Mucosa of rectum (tissue), 2 donors: Measurements from ENCODE around the gene HDAC10.

Experiments
- H3K27ac ChIP-seq, 2 donors: one replicate each; pipeline ENCODE4 v1.7.0; 2013; ENCODE audit warnings: inconsistent platforms in 2 of 2, low read depth in 2 of 2, low read length in 2 of 2
- H3K27me3 ChIP-seq, 2 donors: one replicate each; pipeline ENCODE4 v1.7.0; 2013; ENCODE audit warnings: low read length in 2 of 2; ENCODE audit not compliant: control insufficient read depth in 2 of 2, insufficient read depth in 2 of 2
- H3K36me3 ChIP-seq, 2 donors: one replicate each; pipeline ENCODE4 v1.7.0; 2013; ENCODE audit warnings: low read length in 2 of 2; ENCODE audit not compliant: control insufficient read depth in 2 of 2, insufficient read depth in 2 of 2
- H3K4me1 ChIP-seq, 2 donors: one replicate each; pipeline ENCODE4 v1.7.0; 2013; ENCODE audit warnings: low read length in 2 of 2, mild to moderate bottlenecking in 1 of 2; ENCODE audit not compliant: control insufficient read depth in 2 of 2, insufficient read depth in 2 of 2
- H3K4me3 ChIP-seq, 2 donors: one replicate each; pipeline ENCODE4 v1.7.0; 2013; ENCODE audit warnings: low read length in 2 of 2
- H3K9ac ChIP-seq, 2 donors: one replicate each; pipeline ENCODE4 v1.7.0; 2013; ENCODE audit warnings: low read length in 2 of 2, low read depth in 1 of 2, mild to moderate bottlenecking in 1 of 2
- H3K9me3 ChIP-seq, 2 donors: one replicate each; pipeline ENCODE4 v1.7.0; 2013; ENCODE audit warnings: low read length in 2 of 2; ENCODE audit not compliant: control insufficient read depth in 2 of 2
- donor health status: healthy.
- donor health status: Normal muscosa, but diverticular disease.

HDAC10 gene

GRCh38 chr22:50293441-50294318 is 42.6 kb upstream of the HDAC10 start:
- Histone ChIP-seq H3K4me3 (peak overlapping the region; percentile 31 to 56), H3K36me3 (peaks cover 17 to 29% of the 10 kb centered on the region in 2 donors), H3K9me3 (no peaks in the 10 kb centered on the region), H3K27ac (peak overlapping the region; percentile 94 to 95), H3K27me3 (no peaks in the 10 kb centered on the region), H3K9ac (peak overlapping the region; percentile 63 to 71), H3K4me1 (peaks cover 31 to 52% of the 10 kb centered on the region in 2 donors)

- Histone ChIP-seq H3K27ac (peak overlapping the region; percentile 94 to 95), H3K4me1 (peaks cover 31 to 44% of the 10 kb centered on the region in 2 donors), H3K9ac (peak overlapping the region in 1 of 2 donors; percentile 71), H3K27me3 (no peaks in the 10 kb centered on the region), H3K9me3 (no peaks in the 10 kb centered on the region), H3K4me3 (peak overlapping the region; percentile 40 to 48), H3K36me3 (peaks cover 25 to 34% of the 10 kb centered on the region in 2 donors)
Observed at GRCh38 chr22:50292643-50293440, 41.8 kb upstream of the HDAC10 start.

DNA sequence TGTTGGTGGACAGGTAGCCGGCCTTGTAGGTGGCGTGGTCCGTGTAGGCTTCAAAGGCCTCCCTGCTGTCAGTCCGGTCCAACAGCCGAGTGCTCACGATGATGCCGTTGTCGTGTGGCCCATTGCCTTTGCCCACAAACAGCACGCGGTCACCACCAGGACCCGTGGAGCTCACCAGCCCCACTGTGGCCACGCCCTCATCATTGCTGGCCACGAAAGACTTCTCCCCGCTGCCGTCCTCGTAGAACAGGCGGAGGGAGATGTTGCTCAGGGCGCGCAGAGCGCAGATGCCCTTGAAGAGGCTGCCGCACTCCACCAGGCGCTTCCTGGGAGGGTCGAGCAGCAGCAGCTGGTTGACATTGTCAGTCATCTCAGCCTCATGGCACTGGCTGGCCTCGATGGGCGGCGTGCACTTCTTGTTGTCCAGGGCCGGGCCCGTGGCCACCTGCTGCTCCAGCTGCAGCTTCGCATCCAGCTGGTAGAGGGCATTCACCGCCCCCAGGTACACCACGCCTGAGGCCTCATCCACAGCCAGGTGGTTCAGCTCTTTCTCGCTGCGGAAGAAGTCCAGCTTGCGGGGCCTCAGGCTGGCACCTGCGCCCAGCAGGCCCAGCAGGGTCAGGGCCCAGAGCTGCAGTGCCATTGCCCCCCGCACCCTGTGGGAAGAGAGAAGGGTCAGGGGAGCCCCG is 39.0 kb upstream of the HDAC10 start:
- Histone ChIP-seq H3K27ac (no peak overlapping the region), H3K4me1 (peaks cover 21 to 29% of the 10 kb centered on the region in 2 donors), H3K36me3 (peaks cover 44 to 47% of the 10 kb centered on the region in 2 donors), H3K27me3 (no peaks in the 10 kb centered on the region), H3K4me3 (no peak overlapping the region), H3K9me3 (no peaks in the 10 kb centered on the region), H3K9ac (no peak overlapping the region)

DNA sequence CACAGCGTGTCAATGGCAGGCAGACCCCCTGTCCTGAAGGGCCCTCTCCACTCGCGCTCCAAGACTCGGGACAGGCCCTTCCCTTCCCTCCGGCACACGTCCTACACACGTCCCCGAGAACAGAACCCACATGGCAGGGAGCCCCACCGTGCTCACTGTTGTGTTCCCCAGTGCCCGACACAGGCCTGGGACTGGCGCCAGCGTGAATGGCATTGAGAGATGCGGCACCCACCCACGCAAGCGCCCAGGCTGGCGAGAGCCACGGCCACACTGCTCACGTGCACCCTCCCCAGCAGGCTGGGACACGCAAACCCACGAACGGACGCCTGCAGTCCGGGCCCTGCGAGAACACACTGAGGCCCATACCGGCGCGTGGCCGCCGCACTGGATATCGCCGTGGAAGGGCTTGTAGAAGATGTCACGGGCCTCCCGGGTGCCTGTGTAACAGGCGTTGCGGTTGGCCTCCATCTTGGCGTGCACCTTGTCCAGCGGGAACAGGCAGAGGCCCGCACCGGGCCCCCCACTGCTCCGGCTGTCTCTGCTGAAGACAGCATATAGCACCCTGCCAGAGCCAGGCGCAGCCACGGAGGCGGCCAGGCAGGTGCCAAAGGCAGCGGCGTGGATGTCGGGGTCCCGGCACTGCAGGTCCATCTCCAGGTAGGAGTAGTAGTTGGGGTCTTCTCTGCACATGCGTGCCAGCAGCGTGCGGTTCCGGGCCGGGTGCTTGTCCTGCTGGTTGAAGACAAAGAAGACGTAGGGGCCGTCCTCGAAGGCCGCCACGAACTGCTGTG is 38.3 kb upstream of the HDAC10 start:
- Histone ChIP-seq H3K27ac (no peak overlapping the region), H3K4me3 (no peak overlapping the region), H3K27me3 (no peaks in the 10 kb centered on the region), H3K36me3 (peaks cover 44 to 52% of the 10 kb centered on the region in 2 donors), H3K4me1 (peaks cover 16 to 22% of the 10 kb centered on the region in 2 donors), H3K9me3 (no peaks in the 10 kb centered on the region), H3K9ac (no peak overlapping the region)

DNA sequence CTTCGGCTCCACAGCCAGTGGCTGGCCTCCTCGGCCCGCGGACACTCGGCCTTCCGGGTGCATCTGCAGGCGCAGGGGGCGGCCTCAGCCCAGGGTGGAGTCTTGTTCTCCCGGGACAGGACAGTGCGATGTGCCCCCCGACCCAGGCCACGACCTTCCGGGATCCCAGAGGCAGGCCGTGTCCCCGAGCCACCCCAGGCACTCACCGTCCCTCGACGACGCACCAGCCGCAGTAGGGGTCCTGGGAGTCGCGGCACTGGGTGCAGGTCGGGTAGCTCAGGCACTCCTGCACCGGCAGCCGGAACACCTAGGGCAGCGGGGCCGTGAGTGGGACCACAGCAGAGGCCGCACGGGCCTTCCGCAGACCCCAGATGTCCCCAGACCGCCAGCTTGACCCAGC is 36.7 kb upstream of the HDAC10 start:
- Histone ChIP-seq H3K27me3 (no peaks in the 10 kb centered on the region), H3K27ac (no peak overlapping the region), H3K36me3 (peaks cover 52 to 62% of the 10 kb centered on the region in 2 donors), H3K9me3 (no peaks in the 10 kb centered on the region), H3K9ac (no peak overlapping the region), H3K4me1 (peaks cover 3 to 5% of the 10 kb centered on the region in 2 donors), H3K4me3 (no peak overlapping the region)

DNA sequence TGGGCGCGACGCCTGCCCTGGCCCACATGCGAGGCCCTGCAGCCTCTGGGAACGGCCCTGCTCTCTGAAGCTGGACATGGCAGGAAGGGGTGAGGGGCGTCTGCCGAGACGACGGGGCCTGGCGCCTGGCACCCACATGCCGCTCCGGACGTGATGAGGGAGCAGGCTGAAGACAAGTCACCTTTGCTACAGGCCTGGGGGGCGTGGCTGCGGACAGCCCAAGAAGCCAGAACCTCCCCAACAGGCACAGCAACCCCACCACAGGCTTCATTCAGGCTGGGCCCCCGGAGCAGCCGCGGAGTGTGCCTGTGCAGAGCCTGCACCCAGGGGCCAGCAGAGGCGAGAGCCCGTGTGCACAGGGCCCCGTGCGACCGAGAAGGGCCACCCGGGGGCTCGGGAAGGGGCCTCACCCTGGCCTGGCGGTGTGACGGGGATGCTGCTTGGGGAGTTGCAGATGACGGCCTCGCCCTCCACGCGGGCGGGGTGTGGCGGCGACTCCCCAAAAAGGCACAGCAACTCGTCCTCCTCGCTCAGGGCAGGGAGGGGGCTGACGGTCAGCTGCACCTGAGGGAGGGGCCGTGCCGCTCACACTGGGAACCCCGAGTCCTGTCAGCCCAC is 35.7 kb upstream of the HDAC10 start:
- Histone ChIP-seq H3K9me3 (no peaks in the 10 kb centered on the region), H3K9ac (no peak overlapping the region), H3K4me1 (no peaks in the 10 kb centered on the region), H3K4me3 (no peak overlapping the region), H3K27me3 (no peaks in the 10 kb centered on the region), H3K36me3 (peaks cover 61 to 72% of the 10 kb centered on the region in 2 donors), H3K27ac (no peak overlapping the region)

DNA sequence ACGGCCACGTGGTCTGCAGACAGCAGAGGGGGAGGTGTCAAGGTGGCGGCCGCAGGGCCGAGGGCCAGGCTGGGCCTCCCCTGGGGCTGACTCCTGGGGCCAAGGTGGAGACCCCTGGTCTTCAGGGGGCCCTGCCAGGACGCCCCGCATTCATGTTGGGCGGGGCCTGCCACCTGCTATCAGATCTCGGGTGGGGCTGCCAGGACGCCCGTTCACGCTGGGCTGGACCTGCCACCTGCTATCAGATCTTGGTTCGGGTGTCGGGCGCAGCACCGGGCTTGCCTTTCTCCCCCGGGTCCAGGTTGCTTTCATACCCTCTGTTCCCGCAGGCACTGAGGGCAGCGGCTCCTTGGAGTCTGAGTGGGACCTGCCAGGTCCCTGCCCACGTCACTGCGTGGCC is 35.2 kb upstream of the HDAC10 start:
- no peak overlapping the region for H3K27ac ChIP-seq
- peaks cover 66 to 74% of the 10 kb centered on the region in 2 donors for H3K36me3 ChIP-seq
- H3K9ac ChIP-seq: no peak overlapping the region

DNA sequence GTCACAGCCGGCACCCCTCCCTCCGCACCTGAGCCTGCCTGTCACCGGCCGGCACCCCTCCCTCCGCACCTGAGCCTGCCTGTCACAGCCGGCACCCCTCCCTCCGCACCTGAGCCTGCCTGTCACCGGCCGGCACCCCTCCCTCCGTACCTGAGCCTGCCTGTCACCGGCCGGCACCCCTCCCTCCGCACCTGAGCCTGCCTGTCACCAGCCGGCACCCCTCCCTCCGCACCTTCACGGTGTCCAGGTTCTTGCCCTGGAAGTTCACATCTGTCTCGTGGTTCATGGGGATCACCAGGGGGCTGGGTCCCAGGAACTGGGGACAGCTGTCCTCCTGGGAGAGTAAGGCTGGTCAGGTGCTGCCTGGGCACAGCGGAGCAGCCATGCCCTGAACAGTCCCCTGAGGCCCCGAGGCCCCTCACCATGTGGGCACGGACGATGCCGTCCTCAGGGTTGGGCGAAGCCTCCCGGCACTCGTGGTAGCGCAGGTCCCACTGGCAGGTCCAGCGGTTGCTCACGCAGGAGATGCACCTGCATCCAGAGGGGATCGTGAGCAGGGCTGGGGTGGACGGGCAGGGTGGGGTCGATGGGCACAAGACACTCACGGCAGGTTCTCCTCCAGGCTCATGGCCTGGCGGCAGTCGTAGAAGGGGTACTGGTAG is 34.6 kb upstream of the HDAC10 start:
- H3K9me3 ChIP-seq: no peaks in the 10 kb centered on the region
- H3K27ac ChIP-seq: no peak overlapping the region
- H3K4me1 ChIP-seq: no peaks in the 10 kb centered on the region
- no peak overlapping the region for H3K9ac ChIP-seq
- no peak overlapping the region for H3K4me3 ChIP-seq
- H3K27me3 ChIP-seq: no peaks in the 10 kb centered on the region
- peaks cover 70 to 74% of the 10 kb centered on the region in 2 donors for H3K36me3 ChIP-seq

More for the DNA sequence above, 35.2 kb upstream of the HDAC10 start:
- no peaks in the 10 kb centered on the region for H3K4me1 ChIP-seq
- H3K27me3 ChIP-seq: no peaks in the 10 kb centered on the region
- H3K4me3 ChIP-seq: no peak overlapping the region
- no peaks in the 10 kb centered on the region for H3K9me3 ChIP-seq

DNA sequence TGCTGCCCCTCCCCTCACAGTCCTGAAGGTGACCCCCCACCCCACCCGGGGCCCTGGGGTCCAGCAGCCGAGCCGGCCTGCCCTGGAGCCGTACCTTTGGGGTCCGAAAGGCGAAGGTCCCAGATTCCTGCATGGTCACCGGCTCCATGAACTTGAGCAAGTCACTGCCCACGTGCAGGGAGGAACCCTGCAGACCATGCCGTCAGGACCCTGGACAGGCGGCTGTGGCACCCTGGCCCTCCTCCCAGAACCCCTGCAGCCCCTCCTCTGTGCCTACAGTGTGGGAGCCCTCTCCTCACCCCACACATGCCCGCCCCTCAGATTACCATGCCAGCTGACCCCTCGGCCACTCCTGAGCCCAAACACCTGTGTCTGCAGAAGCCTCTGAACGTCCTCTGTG is 33.4 kb upstream of the HDAC10 start:
- Histone ChIP-seq H3K27ac (no peak overlapping the region), H3K9ac (no peak overlapping the region), H3K4me1 (no peaks in the 10 kb centered on the region), H3K36me3 (peaks cover 73% of the 10 kb centered on the region in 2 donors), H3K27me3 (no peaks in the 10 kb centered on the region), H3K4me3 (no peak overlapping the region), H3K9me3 (no peaks in the 10 kb centered on the region)
